Body of pancreas (tissue), 4 donors: ENCODE measurements around the gene ARHGEF3.

Experiments
- CTCF ChIP-seq, 7 experiments: fragments of 450-650 bp in 4 of 7; fragments of 200-600 bp in 3 of 7; sonication (generic) in 3 of 7; IDR thresholded peaks; one replicate each; pipeline ENCODE4 v1.5.1; 2016 to 2019; ENCODE audit warnings: antibody characterized with exemption in 7 of 7
- POLR2A ChIP-seq, 3 donors: fragments of 450-650 bp; IDR thresholded peaks; one replicate each; pipeline ENCODE4 v1.6.1; 2016; ENCODE audit warnings: antibody characterized with exemption in 3 of 3, mild to moderate bottlenecking in 2 of 3

DNA sequence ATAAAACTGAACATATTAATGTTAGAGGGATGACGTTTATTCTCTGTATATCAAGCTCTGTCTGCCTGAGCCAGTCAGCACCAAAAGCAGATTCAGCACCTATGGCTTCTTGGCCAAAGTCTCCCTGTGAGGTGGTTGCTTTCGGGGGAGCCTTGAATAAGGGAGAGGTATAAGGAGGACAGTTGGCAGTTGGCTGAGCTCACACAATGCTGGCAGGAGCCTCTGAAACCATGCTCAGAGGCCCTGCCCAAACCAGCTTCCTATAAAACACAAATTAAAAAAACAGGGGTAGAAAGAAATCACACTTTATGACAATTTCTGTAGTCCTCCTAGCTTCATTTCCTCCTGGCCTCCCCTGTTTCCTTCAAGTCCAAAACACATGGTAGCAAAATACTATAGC is 18.8 kb downstream of the ARHGEF3 start:
- TF ChIP-seq CTCF (IDR thresholded peaks at IDR 0.05) = no peak
- TF ChIP-seq POLR2A (IDR thresholded peaks at IDR 0.05) = no peak
